HG03521 (cell line): ENCODE results near the gene GTF2IRD1.
"Not testable (repeated sequence)": the region's sequence is repeated elsewhere in the genome, so short reads cannot be mapped to it uniquely, and the experiment has no call there.

ENCODE experiments used
- ATAC-seq: cut with Tn5 transposase; IDR thresholded peaks from one replicate; pipeline ENCODE4 v1.9.1; 2021; ENCODE audit warnings: mild to moderate bottlenecking, moderate library complexity; ENCODE audit not compliant: unreplicated experiment

GTF2IRD1 gene

DNA sequence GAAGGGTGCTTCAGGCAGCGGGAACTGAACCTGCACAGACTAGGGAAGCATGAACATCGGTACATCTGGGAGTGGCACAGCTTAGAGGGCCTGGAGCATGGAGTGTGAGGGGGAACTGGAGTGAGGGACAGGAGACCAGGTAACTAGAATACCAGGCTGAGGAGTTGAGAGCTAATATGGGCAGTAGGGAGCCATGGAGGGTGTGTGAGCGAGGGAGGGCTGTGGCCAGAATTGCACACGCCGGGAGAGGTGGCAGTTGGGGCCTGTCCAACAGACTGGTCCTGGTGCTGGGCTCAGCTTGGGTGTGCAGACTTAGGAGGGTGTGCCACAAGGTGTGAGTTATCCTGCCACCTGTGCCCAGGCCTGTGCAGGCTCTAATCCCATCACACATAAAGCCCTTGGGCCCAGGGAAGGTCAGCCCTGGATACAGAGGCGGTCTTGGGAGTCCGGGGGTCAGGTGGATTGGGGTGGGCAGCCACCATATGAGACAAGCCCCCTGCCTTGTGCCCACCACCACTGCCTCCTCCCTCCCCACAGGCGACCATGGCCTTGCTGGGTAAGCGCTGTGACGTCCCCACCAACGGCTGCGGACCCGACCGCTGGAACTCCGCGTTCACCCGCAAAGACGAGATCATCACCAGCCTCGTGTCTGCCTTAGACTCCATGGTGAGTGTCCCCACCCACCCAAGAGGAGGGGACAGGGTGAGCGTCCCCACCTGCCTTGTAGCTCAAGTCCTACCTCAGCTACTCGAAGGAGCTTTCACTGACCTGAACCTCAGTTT lies 54.0 kb downstream of the GTF2IRD1 start:
- ATAC-seq = no peak

- ATAC-seq = not testable (repeated sequence)
These were observed 55.7 kb downstream of the GTF2IRD1 start for GRCh38 chr7:74509453-74509852.

DNA sequence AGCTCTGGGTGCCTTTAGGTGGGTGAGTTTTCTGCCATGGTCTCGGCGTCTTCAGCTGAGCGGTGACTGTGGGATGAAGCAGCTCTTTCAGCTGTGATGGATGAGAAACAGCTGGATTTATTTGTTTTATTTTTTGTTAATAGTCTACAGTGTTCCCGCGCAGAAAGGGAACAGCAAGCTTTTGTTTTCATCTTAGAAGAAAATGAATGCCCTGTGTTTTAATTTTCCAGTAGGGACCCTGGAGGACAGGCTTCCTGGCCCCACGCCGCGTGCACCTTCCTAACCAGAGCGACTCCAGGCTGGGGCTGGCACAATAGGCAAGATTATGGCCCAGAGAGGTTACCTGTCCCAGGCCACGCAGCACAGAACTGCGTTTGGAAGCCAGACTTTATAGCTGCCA lies 57.6 kb downstream of the GTF2IRD1 start:
- ATAC-seq = no peak

DNA sequence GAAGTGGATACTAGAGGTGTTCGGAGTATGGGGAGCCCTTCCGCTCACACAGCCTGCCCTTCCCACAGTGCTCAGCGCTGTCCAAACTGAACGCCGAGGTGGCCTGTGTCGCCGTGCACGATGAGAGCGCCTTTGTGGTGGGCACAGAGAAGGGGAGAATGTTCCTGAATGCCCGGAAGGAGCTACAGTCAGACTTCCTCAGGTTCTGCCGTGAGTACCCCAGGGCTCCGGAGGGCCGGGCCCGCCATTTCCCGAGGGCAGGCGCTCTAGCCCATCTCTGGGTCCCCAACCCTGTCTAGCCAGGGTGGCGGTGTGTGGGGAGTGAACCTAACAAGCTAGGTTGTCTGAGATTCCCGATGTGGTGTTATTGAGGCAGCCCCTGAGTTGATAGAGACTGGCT lies 59.1 kb downstream of the GTF2IRD1 start:
- ATAC-seq = no peak

DNA sequence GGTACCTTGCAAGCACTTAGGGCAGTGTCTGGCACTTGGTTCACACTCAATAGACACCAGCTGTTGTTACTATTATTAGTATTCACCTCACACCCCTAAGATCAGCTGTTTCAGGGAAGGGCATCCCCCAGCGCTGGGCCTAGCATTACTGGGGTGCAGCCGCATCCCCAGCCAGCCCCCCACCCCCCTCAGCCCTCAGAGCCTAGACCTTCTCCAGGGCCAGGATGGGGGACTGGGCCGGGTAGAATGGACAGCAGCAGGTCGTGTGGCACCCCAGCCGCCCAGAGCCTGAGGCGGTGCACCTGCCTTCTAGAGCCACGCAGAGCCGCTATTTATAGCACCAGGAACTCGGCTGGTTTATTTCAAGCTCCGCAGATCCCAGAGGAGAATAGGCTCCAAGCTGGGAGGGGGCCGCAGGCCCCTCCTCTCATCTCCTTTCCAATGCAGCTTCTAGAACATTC lies 60.5 kb downstream of the GTF2IRD1 start:
- no peak for ATAC-seq

DNA sequence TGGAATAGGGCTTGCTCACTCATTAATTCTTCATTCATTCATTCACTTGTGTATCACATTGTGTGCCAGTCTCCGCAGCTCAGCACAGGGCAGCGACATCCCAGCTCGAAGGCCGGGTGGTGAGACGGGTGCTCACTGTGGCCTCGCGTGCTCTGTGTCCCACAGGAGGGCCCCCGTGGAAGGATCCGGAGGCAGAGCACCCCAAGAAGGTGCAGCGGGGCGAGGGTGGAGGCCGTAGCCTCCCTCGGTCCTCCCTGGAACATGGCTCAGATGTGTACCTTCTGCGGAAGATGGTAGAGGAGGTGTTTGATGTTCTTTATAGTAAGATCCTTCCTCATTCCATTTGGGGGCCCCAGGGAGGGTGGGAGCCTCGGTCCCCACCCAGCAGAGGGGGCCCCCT lies 61.6 kb downstream of the GTF2IRD1 start:
- no peak for ATAC-seq

GRCh38 chr7:74516214-74516613 lies 62.5 kb downstream of the GTF2IRD1 start:
- no peak for ATAC-seq

- ATAC-seq = no peak
These were observed 64.3 kb downstream of the GTF2IRD1 start for GRCh38 chr7:74518041-74518440.

DNA sequence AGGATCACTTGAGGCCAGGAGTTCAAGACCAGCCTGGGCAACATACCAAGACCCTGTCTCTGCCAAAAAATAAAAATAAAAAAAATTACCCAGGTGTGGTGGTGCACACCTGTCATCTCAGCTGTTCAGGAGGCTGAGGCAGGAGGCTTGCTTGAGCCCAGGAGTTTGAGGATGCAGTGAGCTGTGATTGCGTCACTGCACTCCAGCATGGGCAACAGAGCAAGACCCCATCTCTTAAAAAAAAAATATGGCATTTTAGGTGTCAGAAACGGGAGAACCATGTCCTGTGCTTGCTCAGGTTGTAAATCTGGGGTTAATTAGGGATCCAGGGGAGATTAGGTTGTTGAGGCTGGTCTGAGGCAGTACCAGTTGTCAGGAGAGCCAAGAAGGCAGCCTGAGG lies 64.9 kb downstream of the GTF2IRD1 start:
- ATAC-seq = no peak

DNA sequence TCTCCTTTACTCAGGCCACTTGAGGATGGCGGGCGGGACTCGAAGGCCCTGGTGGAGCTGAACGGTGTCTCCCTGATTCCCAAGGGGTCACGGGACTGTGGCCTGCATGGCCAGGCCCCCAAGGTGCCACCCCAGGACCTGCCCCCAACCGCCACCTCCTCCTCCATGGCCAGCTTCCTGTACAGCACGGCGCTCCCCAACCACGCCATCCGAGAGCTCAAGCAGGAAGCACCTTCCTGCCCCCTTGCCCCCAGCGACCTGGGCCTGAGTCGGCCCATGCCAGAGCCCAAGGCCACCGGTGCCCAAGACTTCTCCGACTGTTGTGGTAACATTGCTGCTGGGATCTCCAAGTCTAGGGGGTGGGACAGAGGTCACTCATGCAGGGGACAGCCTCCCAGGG lies 65.7 kb downstream of the GTF2IRD1 start:
- ATAC-seq = no peak

DNA sequence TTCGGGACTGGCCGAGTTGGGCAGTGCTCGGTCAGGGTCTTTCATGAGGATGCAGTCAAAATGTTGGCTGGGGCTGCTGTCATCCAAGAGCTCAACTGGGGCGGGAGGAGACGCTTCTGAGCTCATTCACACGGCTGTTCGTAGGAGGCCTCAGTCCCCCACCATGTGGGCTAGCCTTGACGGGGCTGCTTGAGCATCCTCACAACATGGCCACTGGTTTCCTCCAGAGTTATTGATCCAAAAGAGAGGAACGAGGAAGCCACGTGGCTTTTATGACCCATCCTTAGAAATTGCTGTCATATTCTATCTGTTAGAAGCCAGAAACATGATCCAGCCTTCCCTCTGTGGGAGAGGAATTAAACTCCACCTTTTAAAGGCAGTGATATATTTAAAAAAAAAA lies 68.1 kb downstream of the GTF2IRD1 start:
- ATAC-seq = no peak

DNA sequence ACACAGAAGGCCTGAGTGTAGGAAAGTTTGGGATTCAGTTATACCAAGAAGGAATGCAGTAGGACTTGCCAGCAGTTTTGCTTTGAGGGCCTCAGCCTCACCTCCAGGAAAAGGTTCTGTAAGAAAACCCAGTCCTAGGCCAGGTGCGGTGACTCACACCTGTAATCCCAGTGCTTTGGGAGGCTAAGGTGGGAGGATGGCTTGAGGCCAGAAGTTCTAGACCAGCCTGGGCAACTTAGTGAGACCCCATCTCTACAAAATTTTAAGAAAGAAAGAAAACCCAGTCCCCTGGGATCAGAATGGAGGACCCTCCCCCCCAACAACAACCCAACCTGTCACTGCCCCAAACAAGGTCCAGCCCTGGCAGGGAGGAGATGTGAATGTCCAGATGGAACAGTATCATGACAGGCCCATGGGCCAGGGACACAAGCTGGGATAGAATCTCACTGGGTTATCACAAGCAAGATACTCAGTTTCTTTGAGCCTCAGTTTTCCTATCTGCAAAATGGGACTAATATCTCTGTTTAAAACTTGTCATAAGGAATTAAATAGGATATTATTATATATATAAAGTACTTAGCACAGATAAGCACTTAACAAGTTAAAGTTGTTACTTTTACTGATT lies 68.7 kb downstream of the GTF2IRD1 start:
- no peak for ATAC-seq

DNA sequence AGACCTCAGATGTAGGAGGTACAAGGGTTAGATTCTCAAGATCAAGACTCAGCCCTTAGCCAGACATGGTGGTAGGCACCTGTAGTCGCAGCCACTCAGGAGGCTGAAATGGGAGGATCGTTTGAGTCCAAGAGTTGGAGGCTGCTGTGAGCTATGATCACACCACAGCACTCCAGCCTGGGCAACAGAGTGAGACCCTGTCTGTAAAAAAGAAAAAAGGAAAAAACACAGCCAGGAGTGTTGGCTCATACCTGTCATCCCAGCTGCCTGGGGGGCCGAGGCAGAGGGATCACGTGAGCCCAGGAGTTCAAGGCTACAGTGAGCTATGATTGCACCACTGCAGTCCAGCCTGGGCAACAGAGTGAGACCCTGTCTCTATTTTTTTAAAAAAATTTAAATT lies 69.3 kb downstream of the GTF2IRD1 start:
- ATAC-seq = no peak

- ATAC-seq = no peak
These were observed 71.4 kb downstream of the GTF2IRD1 start for GRCh38 chr7:74525140-74525539.

GRCh38 chr7:74525881-74526280 lies 72.2 kb downstream of the GTF2IRD1 start:
- ATAC-seq = no peak

DNA sequence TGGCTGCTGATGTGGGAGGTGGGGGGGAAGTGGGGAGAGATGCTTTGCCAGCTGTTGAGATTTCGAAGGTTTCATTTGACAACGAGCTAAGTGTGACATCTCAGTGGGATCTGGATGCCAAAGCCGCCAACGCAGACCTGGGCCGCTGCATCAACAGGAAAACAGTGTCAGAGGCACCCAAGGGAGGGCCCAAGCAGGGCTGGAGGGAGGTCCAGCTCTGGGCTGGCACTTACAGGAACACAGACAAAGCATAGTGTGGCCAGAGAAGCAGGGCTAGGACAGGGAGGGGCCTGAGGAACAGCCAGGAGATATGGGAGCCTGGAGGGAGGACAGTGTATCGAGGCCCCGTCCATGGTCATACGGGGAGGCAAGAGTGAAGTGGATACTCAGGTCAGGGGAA lies 73.1 kb downstream of the GTF2IRD1 start:
- no peak for ATAC-seq

DNA sequence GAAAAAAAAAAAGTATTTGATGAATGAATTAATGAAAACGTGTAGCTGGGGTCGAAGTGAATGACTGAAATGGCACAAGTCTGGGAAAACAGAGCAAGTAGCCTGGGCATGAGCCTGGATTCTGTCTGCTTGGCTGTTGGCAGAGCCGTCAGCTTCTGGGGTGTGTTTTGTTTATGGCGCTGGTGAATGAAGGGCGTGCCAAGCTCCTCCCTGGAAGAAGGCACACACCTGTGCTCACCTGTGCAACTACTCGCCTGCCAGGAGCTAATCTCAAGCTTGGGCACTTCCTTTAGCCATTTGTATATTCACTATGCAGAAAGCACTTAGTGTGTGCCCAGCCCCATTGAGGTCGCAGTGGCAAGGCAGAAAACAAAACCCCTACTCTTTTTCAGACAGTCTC lies 74.1 kb downstream of the GTF2IRD1 start:
- no peak for ATAC-seq

DNA sequence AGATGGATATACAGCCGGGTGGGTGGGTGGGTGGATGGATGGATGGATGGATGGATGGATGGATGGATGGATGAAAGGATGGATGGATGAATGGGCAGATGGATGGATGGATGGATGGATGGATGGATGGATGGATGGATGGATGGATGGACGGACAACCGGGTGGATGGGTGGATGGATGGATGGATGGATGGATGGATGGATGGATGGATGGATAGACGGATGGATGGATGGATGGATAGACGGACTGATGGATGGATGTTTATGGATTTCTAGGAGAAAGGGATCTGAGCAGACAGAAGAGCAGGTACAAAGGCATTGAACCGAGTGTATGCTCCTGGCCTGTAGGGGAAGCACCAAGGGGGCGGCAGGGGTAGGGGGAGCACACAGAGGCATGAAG lies 75.1 kb downstream of the GTF2IRD1 start:
- not testable (repeated sequence) for ATAC-seq

DNA sequence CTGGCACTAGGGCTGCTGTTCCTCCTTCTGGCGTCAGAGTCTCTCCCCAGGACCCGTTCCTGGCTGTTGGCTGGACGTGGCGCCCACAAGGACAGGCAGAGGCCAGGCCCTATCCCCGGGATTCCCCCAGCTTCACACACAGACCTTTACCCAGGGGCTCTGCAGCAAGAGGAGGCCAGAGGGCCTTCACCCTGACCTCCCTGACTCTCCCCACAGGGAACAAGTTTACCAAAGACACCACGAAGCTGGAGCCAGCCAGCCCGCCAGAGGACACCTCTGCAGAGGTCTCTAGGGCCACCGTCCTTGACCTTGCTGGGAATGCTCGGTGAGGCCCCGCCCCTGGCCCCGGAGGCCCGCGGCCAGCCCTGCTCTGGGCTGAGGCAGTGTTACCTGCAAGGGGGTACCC lies 82.2 kb downstream of the GTF2IRD1 start:
- no peak for ATAC-seq

DNA sequence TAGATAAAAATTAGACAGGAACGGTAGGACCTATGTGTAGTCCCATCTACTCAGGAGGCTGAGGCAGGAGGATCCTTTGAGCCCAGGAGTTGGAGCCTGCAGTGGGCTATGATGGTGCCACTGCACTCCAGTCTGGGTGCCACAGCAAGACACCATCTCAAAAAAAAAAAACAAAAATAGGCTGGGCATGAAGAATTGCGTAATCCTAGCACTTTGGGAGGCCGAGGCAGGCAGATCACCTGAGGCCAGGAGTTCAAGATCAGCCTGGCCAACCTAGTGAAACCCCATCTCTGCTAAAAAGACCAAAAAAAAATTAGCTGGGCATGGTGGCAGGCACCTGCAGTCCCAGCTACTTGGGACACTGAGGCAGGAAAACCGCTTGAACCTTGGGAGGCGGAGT lies 88.2 kb downstream of the GTF2IRD1 start:
- ATAC-seq = not testable (repeated sequence)

- ATAC-seq = no peak
These were observed 88.9 kb downstream of the GTF2IRD1 start for GRCh38 chr7:74542558-74543117.
